Retina (tissue), 1 donor: ENCODE data around the gene KRT75.
"Not testable (repeated sequence)": the region's sequence is repeated elsewhere in the genome, so short reads cannot be mapped to it uniquely, and the experiment has no call there.

Experiments
- DNase-seq: peaks from one replicate; pipeline ENCODE4 v3.0.0-alpha.2; 2016

Gene KRT75

GRCh38 chr12:52415870-52416750, 18.1 kb downstream of the KRT75 start:
- no peak for DNase-seq

- DNase-seq = no peak
Observed at GRCh38 chr12:52414936-52415335, 19.2 kb downstream of the KRT75 start.

- no peak for DNase-seq
Observed at GRCh38 chr12:52413782-52414345, 20.3 kb downstream of the KRT75 start.

- no peak for DNase-seq
Observed at GRCh38 chr12:52413202-52413601, 21.0 kb downstream of the KRT75 start.

- no peak for DNase-seq
Observed at GRCh38 chr12:52411815-52412214, 22.4 kb downstream of the KRT75 start.

- DNase-seq = not testable (repeated sequence)
Observed at GRCh38 chr12:52410589-52411248, 23.5 kb downstream of the KRT75 start.

- no peak for DNase-seq
Observed at GRCh38 chr12:52407918-52408317, 26.3 kb downstream of the KRT75 start.

- no peak for DNase-seq
Observed at GRCh38 chr12:52405922-52406385, 28.2 kb downstream of the KRT75 start, which contains the start of gene KRT82. Gene KRT82, minus strand, starts transcription at chr12:52406335. Its CDS starts 58 bp downstream, at chr12:52406277.

- no peak for DNase-seq
Observed at GRCh38 chr12:52404951-52405350, 29.2 kb downstream of the KRT75 start.

- no peak for DNase-seq
Observed at GRCh38 chr12:52403561-52403960, 30.6 kb downstream of the KRT75 start.

- no peak for DNase-seq
Observed at GRCh38 chr12:52402873-52403540, 31.2 kb downstream of the KRT75 start.

GRCh38 chr12:52402377-52402776, 31.8 kb downstream of the KRT75 start:
- no peak for DNase-seq

GRCh38 chr12:52401926-52402325, 32.2 kb downstream of the KRT75 start:
- DNase-seq = no peak

GRCh38 chr12:52401526-52401925, 32.6 kb downstream of the KRT75 start:
- no peak for DNase-seq

GRCh38 chr12:52400906-52401305, 33.3 kb downstream of the KRT75 start:
- DNase-seq = no peak

GRCh38 chr12:52399756-52400155, 34.4 kb downstream of the KRT75 start:
- no peak for DNase-seq

GRCh38 chr12:52398176-52398575, 36.0 kb downstream of the KRT75 start:
- DNase-seq = no peak

GRCh38 chr12:52396656-52397055, 37.5 kb downstream of the KRT75 start:
- DNase-seq = no peak

GRCh38 chr12:52395761-52396434, 38.3 kb downstream of the KRT75 start:
- DNase-seq = no peak

- no peak for DNase-seq
Observed at GRCh38 chr12:52394836-52395405, 39.2 kb downstream of the KRT75 start.

GRCh38 chr12:52392465-52393007, 41.6 kb downstream of the KRT75 start:
- DNase-seq = no peak

- no peak for DNase-seq
Observed at GRCh38 chr12:52391618-52392002, 42.6 kb downstream of the KRT75 start.
